T-helper 1 cell treated with Interleukin-12 subunit alpha and Interleukin-12 subunit beta and Interleukin-4 antibody, amounts not matched to agents 30 μg/mL and 1 μg/mL, for 36 hours (primary cell): ENCODE measurements around the gene PAEP.
"Not testable (repeated sequence)": the region's sequence is repeated elsewhere in the genome, so short reads cannot be mapped to it uniquely, and the experiment has no call there.

Experiments used
- H3K27ac Mint-ChIP-seq: one replicate; pipeline ENCODE4 v1.8.0; 2021; ENCODE audit warnings: mild to moderate bottlenecking, mixed read lengths
- H3K27me3 Mint-ChIP-seq: one replicate; pipeline ENCODE4 v1.8.0; 2021; ENCODE audit warnings: low read depth, mixed read lengths
- H3K36me3 Mint-ChIP-seq: one replicate; pipeline ENCODE4 v1.8.0; 2021; ENCODE audit warnings: low read depth, mixed read lengths
- H3K4me1 Mint-ChIP-seq: one replicate; pipeline ENCODE4 v1.8.0; 2021; ENCODE audit warnings: low read depth, mixed read lengths
- H3K4me3 Mint-ChIP-seq: one replicate; pipeline ENCODE4 v1.8.0; 2021; ENCODE audit warnings: mild to moderate bottlenecking, moderate library complexity, mixed read lengths
- H3K9me3 Mint-ChIP-seq: one replicate; pipeline ENCODE4 v1.8.0; 2021; ENCODE audit warnings: mixed read lengths

PAEP gene

DNA sequence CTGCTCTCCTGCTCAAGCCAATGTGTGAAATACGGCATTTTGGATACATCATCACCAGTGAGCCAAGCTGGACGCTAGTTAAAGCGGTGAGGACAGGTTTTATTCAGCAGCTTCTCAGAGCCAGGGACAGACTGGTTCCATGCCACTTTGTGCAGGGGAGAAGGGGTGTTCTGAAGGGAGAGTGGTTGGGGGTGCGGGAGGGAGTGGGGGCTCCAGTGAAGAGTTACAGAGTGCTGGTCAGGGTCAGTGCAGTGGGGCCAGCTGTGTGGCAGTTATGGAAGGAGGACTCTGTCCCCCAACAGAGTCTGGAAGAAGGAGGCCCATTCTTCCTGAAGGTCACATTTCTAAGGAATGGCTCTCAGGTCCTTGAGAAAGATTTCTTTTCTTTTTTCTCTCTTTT lies 26.7 kb upstream of the PAEP start:
- not testable (repeated sequence) for H3K4me3 Mint-ChIP-seq, H3K27ac Mint-ChIP-seq, H3K4me1 Mint-ChIP-seq, H3K9me3 Mint-ChIP-seq, H3K36me3 Mint-ChIP-seq, H3K27me3 Mint-ChIP-seq

DNA sequence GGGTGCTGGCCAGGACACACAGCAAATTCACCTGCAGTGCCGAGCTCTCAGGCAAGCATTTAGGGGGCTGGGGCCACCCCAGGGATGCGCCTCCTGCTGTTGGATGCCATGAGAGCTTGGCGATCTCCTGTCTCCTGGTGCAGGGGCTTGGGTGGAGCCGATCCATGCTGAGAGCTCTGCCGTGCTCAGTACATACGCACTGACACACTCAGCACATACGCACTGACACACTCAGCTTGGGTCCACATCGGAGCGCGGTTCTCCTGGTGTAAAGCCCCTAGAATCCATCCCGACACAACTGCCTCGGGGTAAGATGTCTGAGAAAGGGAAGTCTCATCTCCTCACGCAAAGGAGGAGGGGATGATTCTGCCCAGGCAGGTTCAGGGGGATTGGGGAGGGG lies 25.9 kb upstream of the PAEP start:
- H3K4me3 Mint-ChIP-seq, H3K27ac Mint-ChIP-seq, H3K9me3 Mint-ChIP-seq, H3K36me3 Mint-ChIP-seq, H3K4me1 Mint-ChIP-seq, H3K27me3 Mint-ChIP-seq: not testable (repeated sequence)

DNA sequence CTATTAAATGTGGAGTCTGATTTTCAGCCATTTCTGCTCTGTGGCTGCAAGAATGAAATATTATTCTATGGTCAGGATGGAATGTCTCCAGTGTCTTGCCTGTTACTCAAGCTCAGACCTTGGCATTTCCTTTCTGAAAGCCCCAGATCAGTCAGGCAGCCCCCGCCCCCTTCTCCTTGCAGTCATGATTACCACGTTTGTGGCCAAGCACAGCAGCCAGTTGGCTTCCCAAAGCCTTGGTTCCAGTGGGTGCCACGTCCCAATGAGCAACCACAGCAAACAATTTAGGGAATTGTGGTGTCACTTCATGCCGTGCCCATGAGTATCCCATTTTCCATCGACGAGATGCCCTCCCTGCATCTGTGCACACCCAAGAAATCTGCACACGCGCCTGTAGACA lies 25.3 kb upstream of the PAEP start:
- peaks cover 4% of the 10 kb centered on the region for H3K27me3 Mint-ChIP-seq
- H3K4me1 Mint-ChIP-seq: no peaks in the 10 kb centered on the region
- no peaks in the 10 kb centered on the region for H3K36me3 Mint-ChIP-seq
- no peak overlapping the region for H3K4me3 Mint-ChIP-seq
- no peak overlapping the region for H3K27ac Mint-ChIP-seq
- H3K9me3 Mint-ChIP-seq: no peaks in the 10 kb centered on the region

DNA sequence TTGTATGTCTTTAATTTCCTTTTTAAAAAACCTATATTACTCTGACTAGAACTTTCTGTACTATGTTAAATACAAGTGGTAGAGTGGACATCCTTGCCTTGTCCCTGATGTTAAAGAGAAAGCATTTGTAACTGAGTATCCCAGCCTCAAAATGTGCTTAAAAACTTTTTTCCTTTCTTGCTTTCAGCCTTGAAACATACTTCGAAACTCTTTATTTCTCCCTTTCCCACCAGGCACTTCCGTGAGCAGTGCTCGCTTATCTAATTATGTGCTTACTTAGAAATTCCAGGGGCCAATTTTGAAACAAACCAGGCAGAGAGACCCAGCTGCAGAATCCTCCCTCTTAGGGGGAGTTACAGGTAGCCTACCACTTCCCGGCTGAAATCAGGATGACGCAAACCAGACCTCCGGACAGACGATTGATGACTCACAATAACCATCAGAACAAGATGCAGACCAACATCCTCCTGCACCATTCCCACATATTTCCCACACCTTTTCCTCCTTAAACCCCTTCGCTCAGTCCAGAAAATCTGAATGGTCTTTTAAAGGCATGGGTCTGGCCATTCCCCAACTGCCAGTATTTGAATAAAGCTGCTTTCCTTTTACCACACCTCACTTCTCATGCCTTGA lies 18.2 kb upstream of the PAEP start:
- H3K4me1 Mint-ChIP-seq, H3K27me3 Mint-ChIP-seq, H3K4me3 Mint-ChIP-seq, H3K9me3 Mint-ChIP-seq, H3K27ac Mint-ChIP-seq, H3K36me3 Mint-ChIP-seq: not testable (repeated sequence)

DNA sequence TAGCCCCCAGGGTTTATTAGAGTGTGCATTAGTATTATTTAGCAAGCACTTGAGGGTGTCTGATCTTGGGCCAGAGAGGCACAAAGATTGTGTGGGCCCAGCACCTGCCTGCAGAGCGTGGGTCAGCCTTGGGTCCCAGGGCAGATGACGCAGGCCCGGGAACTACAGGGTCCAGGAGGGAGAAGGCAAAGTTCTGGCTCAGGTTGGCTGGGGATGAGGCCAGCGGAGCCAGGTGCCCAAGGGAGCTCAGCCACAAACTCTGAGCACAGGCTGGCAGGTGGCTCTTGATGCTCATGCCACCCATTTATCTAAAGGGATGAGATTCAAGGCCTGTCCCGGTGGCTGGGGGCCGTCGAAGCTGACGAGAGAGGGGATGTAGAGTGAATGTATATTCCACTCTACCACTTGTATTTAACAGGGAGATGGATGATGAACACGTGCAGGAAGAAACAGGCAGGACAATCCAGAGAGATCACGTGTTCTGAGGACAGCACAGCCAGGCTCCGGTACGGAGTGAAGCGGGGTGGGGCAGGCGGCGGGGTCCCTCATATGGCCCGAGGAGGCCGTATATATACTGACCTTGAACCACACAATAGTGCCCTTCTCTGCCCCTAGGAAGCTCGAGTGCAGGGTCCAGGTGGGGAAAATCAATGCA lies 16.4 kb upstream of the PAEP start:
- Mint-ChIP-seq H3K27ac (no peak overlapping the region), H3K4me3 (no peak overlapping the region), H3K9me3 (no peaks in the 10 kb centered on the region), H3K36me3 (no peaks in the 10 kb centered on the region), H3K4me1 (no peaks in the 10 kb centered on the region), H3K27me3 (peaks cover 7% of the 10 kb centered on the region)

DNA sequence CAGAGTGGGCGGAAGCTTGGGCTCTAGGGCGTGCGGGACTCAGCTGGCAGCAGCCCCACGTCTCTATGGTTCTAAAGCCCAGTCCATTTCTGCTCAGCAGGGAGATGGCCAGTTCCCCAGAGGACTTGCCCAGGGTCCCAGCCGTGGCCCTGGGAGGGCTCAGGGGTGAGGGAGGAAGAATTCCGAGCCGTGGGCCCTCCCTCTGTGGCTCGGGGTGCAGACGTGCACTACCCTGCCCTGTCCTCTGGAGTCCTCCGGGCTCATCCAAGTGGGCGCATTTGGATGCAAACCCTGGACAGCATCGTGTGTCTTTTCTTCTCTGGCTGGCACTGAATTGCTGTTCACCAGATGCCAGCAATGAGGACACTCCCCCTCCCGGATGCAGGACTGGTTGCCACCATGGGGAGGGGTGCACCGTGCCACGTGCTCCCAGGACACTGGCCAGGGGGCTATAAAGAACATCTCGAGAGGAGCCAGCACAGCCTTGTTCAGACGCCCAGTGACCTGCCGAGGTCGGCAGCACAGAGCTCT lies 15.8 kb upstream of the PAEP start, which contains the start of gene OBP2A:
TSS of gene OBP2A (plus strand) at position 481 of the 531 bp plus-strand sequence. CDS start 55 bp downstream, outside the sequence.
- not testable (repeated sequence) for H3K36me3 Mint-ChIP-seq, H3K27ac Mint-ChIP-seq, H3K4me3 Mint-ChIP-seq, H3K27me3 Mint-ChIP-seq, H3K4me1 Mint-ChIP-seq, H3K9me3 Mint-ChIP-seq

DNA sequence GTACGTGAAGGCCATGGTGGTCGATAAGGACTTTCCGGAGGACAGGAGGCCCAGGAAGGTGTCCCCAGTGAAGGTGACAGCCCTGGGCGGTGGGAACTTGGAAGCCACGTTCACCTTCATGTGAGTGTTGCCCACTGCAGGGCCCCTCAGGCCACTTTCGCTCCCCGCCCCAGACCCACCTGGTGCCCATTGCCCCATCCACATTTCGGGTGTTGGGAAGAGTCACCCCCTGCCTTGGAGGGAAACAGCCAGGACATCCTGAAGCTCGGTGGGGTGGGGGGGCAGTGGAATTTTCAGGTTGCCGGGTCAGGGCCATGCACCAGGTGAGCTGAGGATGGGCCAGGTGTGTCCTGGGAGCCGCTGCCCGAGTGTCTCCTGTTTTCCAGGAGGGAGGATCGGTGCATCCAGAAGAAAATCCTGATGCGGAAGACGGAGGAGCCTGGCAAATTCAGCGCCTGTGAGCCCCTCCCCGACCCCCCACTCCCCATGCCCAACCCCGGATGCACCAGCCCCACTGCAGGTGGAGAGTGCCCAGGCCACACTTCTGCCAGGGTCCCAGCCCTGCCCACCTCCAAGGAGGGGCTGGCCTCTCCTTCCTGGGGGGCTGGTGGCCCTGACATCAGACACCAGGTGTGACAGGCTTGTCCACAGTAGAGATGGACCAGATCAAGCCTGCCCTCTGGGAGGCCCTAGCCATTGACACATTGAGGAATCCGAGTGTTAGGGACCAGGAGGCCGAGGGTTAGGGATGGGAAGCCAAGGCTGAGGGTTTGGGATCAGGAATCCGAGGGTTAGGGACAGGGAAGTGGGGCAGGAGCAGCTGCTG lies 14.6 kb upstream of the PAEP start:
- not testable (repeated sequence) for H3K4me1 Mint-ChIP-seq, H3K27ac Mint-ChIP-seq, H3K36me3 Mint-ChIP-seq

DNA sequence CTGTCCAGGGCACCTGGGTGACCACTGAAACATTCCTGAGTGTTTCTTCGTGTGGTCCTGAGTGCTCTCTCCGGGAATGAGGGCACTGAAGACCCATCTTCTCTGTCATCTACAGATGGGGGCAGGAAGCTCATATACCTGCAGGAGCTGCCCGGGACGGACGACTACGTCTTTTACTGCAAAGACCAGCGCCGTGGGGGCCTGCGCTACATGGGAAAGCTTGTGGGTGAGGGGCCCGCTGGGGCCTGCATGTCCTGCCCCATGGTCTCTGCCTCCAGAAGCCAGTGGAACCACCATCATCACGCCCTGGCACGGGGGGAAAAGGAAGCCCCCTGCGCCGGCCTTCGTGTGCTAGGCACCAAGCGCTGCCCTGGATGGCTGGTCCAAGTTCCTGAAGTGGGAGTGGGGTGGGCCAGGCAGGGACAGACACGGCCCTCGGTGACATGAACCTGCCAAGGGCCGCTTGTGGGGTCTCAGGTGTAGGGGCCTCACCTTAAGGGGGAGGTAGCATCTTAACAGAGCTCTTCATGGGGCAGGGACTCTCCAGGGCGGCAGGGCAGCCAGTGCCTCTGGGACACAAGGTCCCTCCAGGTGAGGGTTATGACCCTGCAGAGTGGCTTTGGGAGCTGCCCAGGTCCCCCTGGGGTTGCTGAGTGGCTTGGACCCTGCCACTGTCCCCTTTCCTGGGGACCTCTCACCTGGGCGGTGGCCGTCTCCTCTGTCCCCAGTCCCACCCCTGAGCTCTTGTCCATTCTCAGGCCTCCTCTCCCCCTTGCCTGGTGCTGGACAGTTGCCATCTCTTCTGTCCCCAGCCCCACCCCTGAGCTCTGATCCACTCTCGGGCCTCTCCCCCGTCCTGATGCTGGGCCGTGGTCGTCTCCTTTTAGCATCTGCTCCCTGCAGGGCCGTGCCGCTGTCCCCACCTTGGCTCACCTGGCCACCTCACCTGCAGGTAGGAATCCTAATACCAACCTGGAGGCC lies 13.5 kb upstream of the PAEP start:
- no peaks in the 10 kb centered on the region for H3K9me3 Mint-ChIP-seq

More for the DNA sequence above, 14.6 kb upstream of the PAEP start:
- not testable (repeated sequence) for H3K9me3 Mint-ChIP-seq, H3K27me3 Mint-ChIP-seq, H3K4me3 Mint-ChIP-seq

DNA sequence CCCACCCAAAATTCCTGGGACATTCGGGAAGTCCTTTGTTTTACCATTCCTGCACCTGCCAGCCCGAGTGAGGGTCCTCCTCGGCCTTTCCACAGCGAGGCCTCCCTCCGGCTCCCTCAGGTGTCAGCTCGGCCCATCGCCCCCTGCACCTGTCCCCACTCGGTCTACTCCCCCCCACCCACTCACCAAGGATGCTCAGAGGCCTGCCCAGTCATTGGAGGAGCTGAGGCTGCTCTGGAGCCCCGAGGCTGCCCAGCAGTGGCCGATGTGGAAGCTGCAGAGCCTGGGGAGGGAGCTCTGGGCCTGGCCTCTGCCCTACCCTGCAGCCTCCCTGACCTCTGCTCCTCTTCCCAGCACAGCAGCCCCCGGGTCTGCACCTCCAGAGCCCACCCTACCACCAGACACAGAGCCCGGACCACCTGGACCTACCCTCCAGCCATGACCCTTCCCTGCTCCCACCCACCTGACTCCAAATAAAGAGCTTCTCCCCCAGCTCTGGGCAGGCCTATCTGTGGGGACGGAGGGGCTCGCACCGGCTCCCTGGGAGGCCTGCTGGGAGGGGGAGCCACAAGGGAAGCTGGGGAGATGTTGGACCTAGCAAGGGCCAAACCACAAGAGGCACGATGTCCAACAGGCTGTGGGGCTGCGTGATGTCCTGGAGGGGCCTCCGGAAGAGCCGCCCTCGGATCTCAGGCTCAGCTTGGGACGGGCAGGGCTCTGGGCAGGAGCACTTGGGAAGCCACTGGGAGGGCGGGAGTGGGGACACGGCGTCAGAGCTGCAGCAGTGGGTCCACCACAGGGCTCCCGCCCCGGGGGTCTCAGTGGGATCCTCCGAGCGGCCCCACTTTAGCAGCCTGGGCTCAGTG lies 11.8 kb upstream of the PAEP start:
- H3K27ac Mint-ChIP-seq, H3K27me3 Mint-ChIP-seq: not testable (repeated sequence)

More for the DNA sequence above, 13.5 kb upstream of the PAEP start:
- H3K36me3 Mint-ChIP-seq: no peaks in the 10 kb centered on the region
- H3K4me3 Mint-ChIP-seq: no peak overlapping the region
- H3K27me3 Mint-ChIP-seq: peaks cover 7% of the 10 kb centered on the region
- H3K27ac Mint-ChIP-seq: no peak overlapping the region
- H3K4me1 Mint-ChIP-seq: no peaks in the 10 kb centered on the region

DNA sequence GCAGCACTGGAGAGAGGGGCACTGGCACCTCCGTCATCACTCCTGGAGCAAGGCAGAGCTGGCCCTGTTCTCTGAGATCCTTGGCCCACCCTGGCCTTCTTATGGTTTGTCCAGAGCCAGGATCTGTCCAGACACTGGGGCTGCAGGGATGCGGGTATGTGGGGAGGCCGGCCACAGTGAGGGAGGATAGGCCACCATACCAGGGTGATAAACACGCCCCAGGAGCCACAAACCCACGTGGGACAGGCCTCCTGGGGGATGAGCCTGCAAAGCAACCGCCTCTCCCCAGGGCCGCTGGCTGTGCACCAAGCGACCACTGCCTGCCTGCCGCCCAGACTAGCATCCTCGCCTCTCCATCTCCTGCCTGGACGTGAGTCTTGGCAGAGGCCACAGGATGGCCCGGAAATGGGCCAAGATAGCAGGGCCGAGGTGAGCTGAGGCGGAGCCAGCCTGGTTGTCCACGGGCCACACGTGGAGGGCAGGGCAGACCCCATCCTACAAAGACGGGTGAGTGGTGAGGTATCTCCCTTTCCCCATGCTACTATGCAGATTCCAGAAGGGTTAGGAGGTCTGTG lies 11.1 kb upstream of the PAEP start:
- H3K27me3 Mint-ChIP-seq: no peaks in the 10 kb centered on the region
- no peak overlapping the region for H3K4me3 Mint-ChIP-seq

More for the DNA sequence above, 11.8 kb upstream of the PAEP start:
- not testable (repeated sequence) for H3K9me3 Mint-ChIP-seq, H3K4me3 Mint-ChIP-seq, H3K4me1 Mint-ChIP-seq, H3K36me3 Mint-ChIP-seq

DNA sequence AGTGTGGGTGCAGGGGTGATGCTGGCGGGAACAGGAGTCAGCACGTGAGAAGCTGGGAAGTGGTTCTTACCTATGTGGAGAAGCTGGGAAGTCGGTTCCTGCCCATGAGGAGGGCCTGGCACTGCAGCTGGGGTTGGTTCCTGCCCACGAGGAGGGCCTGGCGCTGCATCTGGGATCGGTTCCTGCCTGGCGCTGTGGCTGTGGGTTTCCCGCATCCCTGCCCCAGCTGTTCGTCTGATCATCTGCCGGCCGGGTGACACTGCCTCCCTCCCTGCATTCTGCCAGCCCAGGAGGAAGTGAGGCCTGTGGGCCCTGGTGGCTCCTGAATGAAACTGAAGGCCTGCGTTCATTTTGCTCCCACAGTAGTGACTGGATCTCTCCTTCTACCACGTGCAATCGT lies 10.5 kb upstream of the PAEP start:
- Mint-ChIP-seq H3K4me1 (no peaks in the 10 kb centered on the region), H3K36me3 (no peaks in the 10 kb centered on the region), H3K27ac (no peak overlapping the region), H3K9me3 (no peaks in the 10 kb centered on the region), H3K4me3 (no peak overlapping the region), H3K27me3 (no peaks in the 10 kb centered on the region)

More for the DNA sequence above, 11.1 kb upstream of the PAEP start:
- no peak overlapping the region for H3K27ac Mint-ChIP-seq
- H3K9me3 Mint-ChIP-seq: no peaks in the 10 kb centered on the region
- no peaks in the 10 kb centered on the region for H3K36me3 Mint-ChIP-seq
- no peaks in the 10 kb centered on the region for H3K4me1 Mint-ChIP-seq

DNA sequence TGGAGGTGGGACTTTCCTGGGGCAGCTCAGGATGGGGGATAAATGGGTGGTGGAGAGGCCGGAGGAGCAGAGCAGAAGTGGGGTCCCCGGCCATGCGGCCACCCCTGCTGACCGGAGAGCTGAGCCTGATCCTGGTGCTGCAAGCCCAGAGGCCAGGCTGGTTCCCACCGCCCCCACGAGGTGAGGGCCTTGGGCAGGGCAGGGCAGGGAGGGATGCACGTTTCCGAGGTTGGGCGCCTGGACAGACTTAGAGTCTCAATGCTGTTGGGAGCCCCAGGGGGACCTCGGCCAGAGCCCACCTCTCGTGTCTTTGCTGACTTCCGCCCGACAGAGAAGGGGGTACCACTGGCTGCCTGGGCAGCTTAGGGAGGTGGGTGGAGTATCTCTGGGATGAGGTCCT lies 10.1 kb upstream of the PAEP start:
- Mint-ChIP-seq H3K4me3 (no peak overlapping the region), H3K27ac (no peak overlapping the region), H3K4me1 (no peaks in the 10 kb centered on the region), H3K36me3 (no peaks in the 10 kb centered on the region), H3K9me3 (no peaks in the 10 kb centered on the region), H3K27me3 (no peaks in the 10 kb centered on the region)

DNA sequence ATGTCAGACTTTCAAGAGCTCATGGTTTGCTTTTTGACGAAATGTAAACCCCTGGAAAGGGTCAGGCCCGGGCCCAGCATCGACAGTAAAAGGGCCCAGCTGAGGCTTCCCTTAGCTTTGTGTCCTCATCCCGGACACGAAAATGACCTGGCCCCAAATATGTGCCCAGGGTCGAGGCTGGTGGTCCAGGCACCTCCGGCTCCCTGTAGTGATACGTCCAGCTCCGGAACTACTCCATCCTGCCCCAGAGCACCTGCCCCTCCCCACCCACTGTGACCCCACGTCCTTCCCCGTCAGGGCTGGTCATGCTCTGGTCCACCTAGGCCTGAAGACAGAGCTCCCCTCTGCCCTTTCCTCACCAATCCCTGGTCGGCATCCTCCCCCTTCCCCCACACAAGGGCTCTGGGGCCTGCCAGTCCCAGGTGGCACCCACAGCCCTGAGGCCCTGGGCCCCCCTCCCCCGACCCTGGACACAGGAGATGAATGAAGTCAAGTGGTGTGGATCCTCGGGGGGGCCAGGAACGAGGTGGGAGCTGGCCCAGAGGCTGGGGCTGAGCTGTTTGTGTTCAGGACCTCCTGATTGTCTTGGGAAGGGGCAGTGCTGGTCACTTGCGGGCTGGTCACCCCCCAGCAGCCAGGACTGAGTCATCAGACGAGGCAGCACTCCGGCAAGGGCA lies 9.4 kb upstream of the PAEP start:
- Mint-ChIP-seq H3K27me3 (no peaks in the 10 kb centered on the region), H3K27ac (no peak overlapping the region), H3K4me3 (no peak overlapping the region), H3K9me3 (no peaks in the 10 kb centered on the region), H3K36me3 (no peaks in the 10 kb centered on the region), H3K4me1 (no peaks in the 10 kb centered on the region)
